HepG2 (cell line): ENCODE measurements around the gene TMEM132D. TPM values are rescaled to one million over a fixed set of nuclear protein-coding genes. Genes with fewer than 3 reads are reported as not detected.

ENCODE experiments used
- ATAC-seq: fragments of 200-7000 bp; cut with Tn5 transposase; 3 replicates; pipeline ENCODE4 v1.9.1; 2020; ENCODE audit warnings: mild to moderate bottlenecking, moderate library complexity
- BruUV-seq: library from RNA; stranded (reverse); fragments of 400-500 nt; replicated peaks from 2 replicates; lab custom pipeline; 2021; lab: Mats Ljungman, UMichigan
- CTCF ChIA-PET: fragments of 300-600 bp; formaldehyde crosslinking; extraction: SDS; loops from one replicate; lab custom pipeline; 2021; ENCODE audit warnings: low total read pairs, inconsistent platforms, low intra/inter-chr PET ratio; lab: Yijun Ruan, JAX
- POLR2A ChIA-PET: fragments of 350-600 bp; sonication (Branson Sonifier 250); formaldehyde crosslinking; loops from one replicate; lab custom pipeline; 2020; ENCODE audit warnings: antibody characterized with exemption, inconsistent platforms; lab: Yijun Ruan, JAX
- DNase-seq: peaks from one replicate; pipeline ENCODE4 v3.0.0-alpha.2; 2015; ENCODE audit warnings: low spot score
- FAIRE-seq: peaks from 3 replicates; lab custom pipeline; 2011; peaks lifted over from hg19 to GRCh38; lab: Jason Lieb, UNC
- H2AFZ ChIP-seq: one replicate; pipeline ENCODE4 v1.6.1; 2011; ENCODE audit warnings: low read length, inconsistent platforms
- H3K27ac ChIP-seq: fragments of 300-600 bp; 3 replicates; pipeline ENCODE4 v1.8.0; 2011; ENCODE audit warnings: mixed run types, mild to moderate bottlenecking, mixed read lengths, low read length, inconsistent platforms; ENCODE audit not compliant: insufficient read depth; ENCODE audit errors: extremely low read length
- H3K27me3 ChIP-seq, 2 experiments: fragments of 200-600 bp in 1 of 2; 2 replicates in 1 of 2; 3 replicates in 1 of 2; pipeline versions ENCODE4 v1.6.0 to v1.8.0; 2011; ENCODE audit warnings: low read length in 2 of 2, mild to moderate bottlenecking in 2 of 2, moderate library complexity in 2 of 2, inconsistent platforms in 1 of 2; ENCODE audit not compliant: insufficient read depth in 2 of 2, control insufficient read depth in 1 of 2
- H3K36me3 ChIP-seq, 2 experiments: fragments of 200-600 bp in 1 of 2; replicated peaks in 1 of 2; 2 replicates in 1 of 2; 3 replicates in 1 of 2; pipeline versions ENCODE4 v1.5.1 to v1.8.0; 2011; ENCODE audit warnings: low read length in 2 of 2, inconsistent platforms in 1 of 2; ENCODE audit not compliant: insufficient read depth in 2 of 2, control insufficient read depth in 1 of 2
- H3K4me1 ChIP-seq: 2 replicates; pipeline ENCODE4 v1.5.1; 2012; ENCODE audit warnings: low read length, inconsistent platforms; ENCODE audit not compliant: insufficient read depth
- H3K4me2 ChIP-seq: 2 replicates; pipeline ENCODE4 v1.6.0; 2011; ENCODE audit warnings: low read depth, low read length, inconsistent platforms
- H3K4me3 ChIP-seq, 3 experiments: fragments of 200-600 bp in 1 of 3; sonication (generic), shearing (Covaris generic) in 1 of 3; replicated peaks in 1 of 3; 2 replicates each; pipeline ENCODE4 v1.5.1; 2011 to 2016; ENCODE audit warnings: low read length in 3 of 3, inconsistent platforms in 2 of 3, low read depth in 2 of 3, mild to moderate bottlenecking in 2 of 3, control low read depth in 1 of 3, mixed read lengths in 1 of 3; ENCODE audit not compliant: insufficient read depth in 1 of 3
- H3K79me2 ChIP-seq: one replicate; pipeline ENCODE4 v1.6.1; 2011; ENCODE audit warnings: low read length, inconsistent platforms; ENCODE audit not compliant: insufficient read depth
- H3K9ac ChIP-seq: 2 replicates; pipeline ENCODE4 v1.6.0; 2011; ENCODE audit warnings: mild to moderate bottlenecking, low read depth, low read length, inconsistent platforms; ENCODE audit not compliant: insufficient read depth
- H3K9me3 ChIP-seq: 2 replicates; pipeline ENCODE4 v1.5.1; 2012; ENCODE audit warnings: mild to moderate bottlenecking, low read length
- H4K20me1 ChIP-seq: 2 replicates; pipeline ENCODE4 v1.6.0; 2011; ENCODE audit warnings: inconsistent platforms, mild to moderate bottlenecking, low read length, moderate library complexity; ENCODE audit not compliant: insufficient read depth
- BHLHE40 ChIP-seq: IDR thresholded peaks from 2 replicates; pipeline ENCODE4 v1.6.1; 2011; ENCODE audit warnings: low read length, improper control_type of control experiment
- HES4 ChIP-seq: sonication (generic); formaldehyde crosslinking; IDR thresholded peaks from 2 replicates; pipeline ENCODE4 v1.9.0; 2021; ENCODE audit warnings: mild to moderate bottlenecking, missing genetic modification reagents, borderline replicate concordance
- HMG20A ChIP-seq: IDR thresholded peaks from 2 replicates; pipeline ENCODE4 v1.6.1; 2016; ENCODE audit warnings: borderline replicate concordance
- KLF16 ChIP-seq, 2 experiments: sonication (generic) in 1 of 2; formaldehyde crosslinking in 1 of 2; IDR thresholded peaks; 2 replicates each; pipeline versions ENCODE4 v1.6.1 to v1.8.0; 2016 to 2023; ENCODE audit warnings: missing genetic modification reagents in 2 of 2, missing compliant biosample characterization in 1 of 2
- MZF1 ChIP-seq: sonication (generic); formaldehyde crosslinking; IDR thresholded peaks from 2 replicates; pipeline ENCODE4 v1.8.1; 2023; ENCODE audit warnings: mild to moderate bottlenecking, missing genetic modification reagents, borderline replicate concordance
- RFX1 ChIP-seq: fragments of 450-650 bp; IDR thresholded peaks from 2 replicates; pipeline ENCODE4 v1.6.1; 2017
- ZEB1 ChIP-seq: IDR thresholded peaks from 2 replicates; pipeline ENCODE4 v1.6.1; 2012; ENCODE audit warnings: mild to moderate bottlenecking, low read depth, inconsistent platforms; ENCODE audit not compliant: insufficient replicate concordance
- ZFYVE20 ChIP-seq: sonication (generic); formaldehyde crosslinking; IDR thresholded peaks from 2 replicates; pipeline ENCODE4 v1.8.0; 2023; ENCODE audit warnings: low read depth, mild to moderate bottlenecking, moderate library complexity, missing genetic modification reagents, borderline replicate concordance
- ZNF3 ChIP-seq: IDR thresholded peaks from 2 replicates; pipeline ENCODE4 v1.7.0; 2017; ENCODE audit warnings: inconsistent platforms
- ZNF33B ChIP-seq: sonication (generic); formaldehyde crosslinking; IDR thresholded peaks from 2 replicates; pipeline ENCODE4 v1.5.1; 2020; ENCODE audit warnings: mild to moderate bottlenecking, missing genetic modification reagents
- ZNF772 ChIP-seq: sonication (generic); formaldehyde crosslinking; IDR thresholded peaks from 2 replicates; pipeline ENCODE4 v1.5.0; 2020; ENCODE audit warnings: mild to moderate bottlenecking, missing genetic modification reagents
- WGBS: methylation state at CpG from one replicate; pipeline ENCODE4 v1.1.6; 2017; ENCODE audit warnings: low lambda C conversion rate; 5-methylcytosine and 5-hydroxymethylcytosine counted together
- in situ Hi-C: cut with HindIII; loops from 2 replicates; pipeline ENCODE4 v1.10.0; 2017; ENCODE audit warnings: low pct_unique_long_range_greater_than_20kb; ENCODE audit not compliant: extremely low pct_ligation_motif_present
- intact Hi-C: fragments of 100-400 bp; cut with micrococcal nuclease; formaldehyde crosslinking; loops from one replicate; pipeline ENCODE4 v1.10.0; 2022; ENCODE audit not compliant: unreplicated experiment
- polyA plus RNA-seq, 8 experiments: library from polyadenylated mRNA; depleted of rRNA in 3 of 8; stranded (reverse) in 7 of 8; unstranded in 1 of 8; fragments of >200 nt; fragmentation: Illumina TruSeq in 4 of 8; extraction: Trizol in 4 of 8; gene quantifications; 2 replicates each; pipeline versions ENCODE4 v1.2.1 to v1.2.3, GENCODE V29; 2011 to 2016; ENCODE audit warnings: low read depth in 4 of 8, missing spikeins in 1 of 8, mixed read lengths in 1 of 8; ENCODE audit not compliant: insufficient read depth in 1 of 8
- total RNA-seq, 5 experiments: library from RNA; depleted of rRNA; stranded (reverse); fragments of >200 nt; fragmentation: Illumina TruSeq; extraction: Trizol; gene quantifications; 2 replicates each; pipeline ENCODE4 v1.2.3, GENCODE V29; 2016; ENCODE audit warnings: low read depth in 1 of 5
- TF ChIP-seq, protein P1 (sequence below): sonication (generic); formaldehyde crosslinking; IDR thresholded peaks from 2 replicates; pipeline ENCODE4 v1.9.0; 2021; ENCODE audit warnings: missing genetic modification reagents, borderline replicate concordance
- TF ChIP-seq, protein P2 (sequence below): sonication (generic); formaldehyde crosslinking; IDR thresholded peaks from 2 replicates; pipeline ENCODE4 v1.4.0; 2020; ENCODE audit warnings: missing genetic modification reagents, mild to moderate bottlenecking, borderline replicate concordance
- TF ChIP-seq, protein P3 (sequence below): sonication (generic); formaldehyde crosslinking; IDR thresholded peaks from 2 replicates; pipeline ENCODE4 v1.8.1; 2023; ENCODE audit warnings: mild to moderate bottlenecking, missing genetic modification reagents, borderline replicate concordance
- TF ChIP-seq, protein P4 (sequence below): sonication (generic); formaldehyde crosslinking; IDR thresholded peaks from 2 replicates; pipeline ENCODE4 v1.4.0; 2020; ENCODE audit warnings: mild to moderate bottlenecking, low read depth, missing genetic modification reagents
- TF ChIP-seq, protein P5 (sequence below): sonication (generic); formaldehyde crosslinking; IDR thresholded peaks from 2 replicates; pipeline ENCODE4 v1.8.0; 2022; ENCODE audit warnings: missing genetic modification reagents, low read depth, mild to moderate bottlenecking, borderline replicate concordance

The TMEM132D gene
- total and polyA plus RNA-seq, 2 of the 13 experiments (the other 11 are each of a cell fraction or from before 2014, with no cell fraction given): not detected

DNA sequence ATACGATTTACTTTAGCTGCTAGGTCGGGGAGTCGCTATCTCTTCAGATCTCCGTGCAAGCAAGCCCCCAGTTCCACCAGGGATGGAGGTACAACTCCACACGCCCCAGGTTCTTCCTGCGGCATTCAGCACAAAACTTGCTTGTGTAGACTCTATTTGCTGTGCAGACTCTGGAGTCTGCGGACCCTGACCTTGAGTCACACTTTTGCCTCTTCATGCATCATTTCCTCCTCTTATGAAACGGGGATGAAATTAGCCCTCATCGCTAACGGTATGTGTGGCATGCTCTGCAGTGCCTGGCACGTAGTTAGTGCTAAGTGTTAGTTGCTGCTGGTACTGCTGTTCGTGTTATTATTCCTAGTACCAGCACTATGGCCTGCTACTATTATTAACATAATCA lies 84.4 kb downstream of the TMEM132D start:
- Histone ChIP-seq H3K4me1 (no peaks in the 10 kb centered on the region), H3K27ac (no peak overlapping the region), H3K4me2 (no peak overlapping the region), H3K36me3 (no peaks in the 10 kb centered on the region), H3K9me3 (no peaks in the 10 kb centered on the region), H3K4me3 (no peak overlapping the region), H2AFZ (no peak overlapping the region), H3K79me2 (no peaks in the 10 kb centered on the region), H3K27me3 (peaks cover 0 to 9% of the 10 kb centered on the region in 2 experiments; a peak in 2 of 5 replicates), H3K9ac (no peak overlapping the region), H4K20me1 (no peaks in the 10 kb centered on the region)
- 16% methylated on average over 11 of the region's 12 CpGs for WGBS
- ATAC-seq (no peak), DNase-seq (no peak), FAIRE-seq (no peak)
- TF ChIP-seq ZEB1 (no peak), ZFYVE20 (CRISPR knock-in tag) (no peak), ZNF3 (CRISPR knock-in tag) (no peak), HMG20A (no peak), RFX1 (no peak), HES4 (CRISPR knock-in tag) (no peak), ZNF33B (CRISPR knock-in tag) (no peak), ZNF772 (CRISPR knock-in tag) (no peak), BHLHE40 (no peak), KLF16 (CRISPR knock-in tag; IDR thresholded peaks at IDR 0.05) (no peak), MZF1 (no peak)
- TF ChIP-seq, protein P1, sequence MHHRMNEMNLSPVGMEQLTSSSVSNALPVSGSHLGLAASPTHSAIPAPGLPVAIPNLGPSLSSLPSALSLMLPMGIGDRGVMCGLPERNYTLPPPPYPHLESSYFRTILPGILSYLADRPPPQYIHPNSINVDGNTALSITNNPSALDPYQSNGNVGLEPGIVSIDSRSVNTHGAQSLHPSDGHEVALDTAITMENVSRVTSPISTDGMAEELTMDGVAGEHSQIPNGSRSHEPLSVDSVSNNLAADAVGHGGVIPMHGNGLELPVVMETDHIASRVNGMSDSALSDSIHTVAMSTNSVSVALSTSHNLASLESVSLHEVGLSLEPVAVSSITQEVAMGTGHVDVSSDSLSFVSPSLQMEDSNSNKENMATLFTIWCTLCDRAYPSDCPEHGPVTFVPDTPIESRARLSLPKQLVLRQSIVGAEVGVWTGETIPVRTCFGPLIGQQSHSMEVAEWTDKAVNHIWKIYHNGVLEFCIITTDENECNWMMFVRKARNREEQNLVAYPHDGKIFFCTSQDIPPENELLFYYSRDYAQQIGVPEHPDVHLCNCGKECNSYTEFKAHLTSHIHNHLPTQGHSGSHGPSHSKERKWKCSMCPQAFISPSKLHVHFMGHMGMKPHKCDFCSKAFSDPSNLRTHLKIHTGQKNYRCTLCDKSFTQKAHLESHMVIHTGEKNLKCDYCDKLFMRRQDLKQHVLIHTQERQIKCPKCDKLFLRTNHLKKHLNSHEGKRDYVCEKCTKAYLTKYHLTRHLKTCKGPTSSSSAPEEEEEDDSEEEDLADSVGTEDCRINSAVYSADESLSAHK (CRISPR knock-in tag): no peak
- TF ChIP-seq, protein P2, sequence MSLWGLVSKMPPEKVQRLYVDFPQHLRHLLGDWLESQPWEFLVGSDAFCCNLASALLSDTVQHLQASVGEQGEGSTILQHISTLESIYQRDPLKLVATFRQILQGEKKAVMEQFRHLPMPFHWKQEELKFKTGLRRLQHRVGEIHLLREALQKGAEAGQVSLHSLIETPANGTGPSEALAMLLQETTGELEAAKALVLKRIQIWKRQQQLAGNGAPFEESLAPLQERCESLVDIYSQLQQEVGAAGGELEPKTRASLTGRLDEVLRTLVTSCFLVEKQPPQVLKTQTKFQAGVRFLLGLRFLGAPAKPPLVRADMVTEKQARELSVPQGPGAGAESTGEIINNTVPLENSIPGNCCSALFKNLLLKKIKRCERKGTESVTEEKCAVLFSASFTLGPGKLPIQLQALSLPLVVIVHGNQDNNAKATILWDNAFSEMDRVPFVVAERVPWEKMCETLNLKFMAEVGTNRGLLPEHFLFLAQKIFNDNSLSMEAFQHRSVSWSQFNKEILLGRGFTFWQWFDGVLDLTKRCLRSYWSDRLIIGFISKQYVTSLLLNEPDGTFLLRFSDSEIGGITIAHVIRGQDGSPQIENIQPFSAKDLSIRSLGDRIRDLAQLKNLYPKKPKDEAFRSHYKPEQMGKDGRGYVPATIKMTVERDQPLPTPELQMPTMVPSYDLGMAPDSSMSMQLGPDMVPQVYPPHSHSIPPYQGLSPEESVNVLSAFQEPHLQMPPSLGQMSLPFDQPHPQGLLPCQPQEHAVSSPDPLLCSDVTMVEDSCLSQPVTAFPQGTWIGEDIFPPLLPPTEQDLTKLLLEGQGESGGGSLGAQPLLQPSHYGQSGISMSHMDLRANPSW (CRISPR knock-in tag): no peak
- TF ChIP-seq, protein P3, sequence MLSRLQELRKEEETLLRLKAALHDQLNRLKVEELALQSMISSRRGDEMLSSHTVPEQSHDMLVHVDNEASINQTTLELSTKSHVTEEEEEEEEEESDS (CRISPR knock-in tag): no peak
- TF ChIP-seq, protein P4, sequence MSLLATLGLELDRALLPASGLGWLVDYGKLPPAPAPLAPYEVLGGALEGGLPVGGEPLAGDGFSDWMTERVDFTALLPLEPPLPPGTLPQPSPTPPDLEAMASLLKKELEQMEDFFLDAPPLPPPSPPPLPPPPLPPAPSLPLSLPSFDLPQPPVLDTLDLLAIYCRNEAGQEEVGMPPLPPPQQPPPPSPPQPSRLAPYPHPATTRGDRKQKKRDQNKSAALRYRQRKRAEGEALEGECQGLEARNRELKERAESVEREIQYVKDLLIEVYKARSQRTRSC: no peak
- TF ChIP-seq, protein P5, sequence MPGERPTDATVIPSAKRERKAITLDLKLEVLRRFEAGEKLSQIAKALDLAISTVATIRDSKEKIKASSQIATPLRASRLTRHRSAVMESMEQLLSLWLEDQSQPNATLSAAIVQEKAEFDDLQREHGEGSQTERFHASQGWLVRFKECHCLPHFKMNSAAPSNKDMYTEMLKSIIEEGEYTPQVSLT (CRISPR knock-in tag): no peak
- BruUV-seq: no TSS peak
- ChIA-PET CTCF (no interaction called here), POLR2A (no interaction called here)
- intact Hi-C loops: no loop called here
- in situ Hi-C loops: no loop called here
